ENCODE data around the gene PHOSPHO2.
"Not testable (repeated sequence)": the region's sequence is repeated elsewhere in the genome, so short reads cannot be mapped to it uniquely, and the experiment has no call there.

Gene PHOSPHO2

DNA sequence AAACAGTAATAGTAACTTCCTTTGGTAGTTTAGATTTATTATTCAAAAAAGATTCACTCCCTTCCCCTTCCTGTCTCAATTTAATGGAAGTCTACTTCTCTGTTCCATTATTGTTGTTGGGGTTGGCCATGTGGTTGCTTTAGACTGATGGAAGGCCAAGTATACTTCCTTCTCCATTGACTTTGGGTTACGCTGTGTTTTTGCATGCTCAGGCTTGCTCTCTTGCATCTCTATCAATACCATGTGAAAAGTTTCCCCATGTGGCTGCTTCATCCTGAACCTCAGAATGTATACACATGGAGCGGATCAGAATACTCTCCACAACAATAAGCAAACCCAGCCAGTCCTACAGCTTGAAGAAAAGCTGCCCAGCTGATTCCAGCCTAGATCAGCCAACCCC, 20.3 kb upstream of the PHOSPHO2 start:
- H3K4me1 Mint-ChIP-seq, result no peaks in the 10 kb centered on the region

DNA sequence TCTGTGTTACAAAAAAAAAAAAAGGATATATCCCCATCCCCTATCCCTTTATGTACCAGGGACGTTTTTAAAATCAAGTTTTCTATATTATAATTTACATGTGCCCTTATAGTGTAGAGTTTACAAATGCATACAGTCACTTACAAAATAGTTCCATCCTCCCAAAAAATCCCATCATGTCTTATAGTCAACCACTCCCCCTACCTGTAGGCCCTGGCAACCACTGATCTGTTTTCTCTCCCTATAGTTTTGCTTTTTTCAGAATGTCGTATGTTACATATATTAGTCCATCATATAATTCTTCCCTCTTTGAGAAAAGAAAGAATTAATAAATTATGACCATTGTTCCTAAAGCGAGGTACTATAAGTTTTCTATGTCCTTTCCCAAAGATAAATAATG, 17.9 kb upstream of the PHOSPHO2 start:
- Mint-ChIP-seq H3K4me1 (no peaks in the 10 kb centered on the region), H3K36me3 (ENCODE audit: low read depth) (peaks cover 9% of the 10 kb centered on the region), H3K27ac (no peak overlapping the region), H3K9me3 (peaks cover 8% of the 10 kb centered on the region), H3K4me3 (no peak overlapping the region), H3K27me3 (ENCODE audit: low read depth, poor library complexity) (no peaks in the 10 kb centered on the region)
- no peak for DNase-seq
- TF ChIP-seq, protein P1, sequence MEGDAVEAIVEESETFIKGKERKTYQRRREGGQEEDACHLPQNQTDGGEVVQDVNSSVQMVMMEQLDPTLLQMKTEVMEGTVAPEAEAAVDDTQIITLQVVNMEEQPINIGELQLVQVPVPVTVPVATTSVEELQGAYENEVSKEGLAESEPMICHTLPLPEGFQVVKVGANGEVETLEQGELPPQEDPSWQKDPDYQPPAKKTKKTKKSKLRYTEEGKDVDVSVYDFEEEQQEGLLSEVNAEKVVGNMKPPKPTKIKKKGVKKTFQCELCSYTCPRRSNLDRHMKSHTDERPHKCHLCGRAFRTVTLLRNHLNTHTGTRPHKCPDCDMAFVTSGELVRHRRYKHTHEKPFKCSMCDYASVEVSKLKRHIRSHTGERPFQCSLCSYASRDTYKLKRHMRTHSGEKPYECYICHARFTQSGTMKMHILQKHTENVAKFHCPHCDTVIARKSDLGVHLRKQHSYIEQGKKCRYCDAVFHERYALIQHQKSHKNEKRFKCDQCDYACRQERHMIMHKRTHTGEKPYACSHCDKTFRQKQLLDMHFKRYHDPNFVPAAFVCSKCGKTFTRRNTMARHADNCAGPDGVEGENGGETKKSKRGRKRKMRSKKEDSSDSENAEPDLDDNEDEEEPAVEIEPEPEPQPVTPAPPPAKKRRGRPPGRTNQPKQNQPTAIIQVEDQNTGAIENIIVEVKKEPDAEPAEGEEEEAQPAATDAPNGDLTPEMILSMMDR (IDR thresholded peaks at IDR 0.05), result peak; percentile 37

More for the DNA sequence above, 20.3 kb upstream of the PHOSPHO2 start:
- Mint-ChIP-seq H3K27ac (no peak overlapping the region), H3K4me3 (no peak overlapping the region), H3K36me3 (ENCODE audit: low read depth) (no peaks in the 10 kb centered on the region), H3K9me3 (no peaks in the 10 kb centered on the region), H3K27me3 (ENCODE audit: low read depth, poor library complexity) (no peaks in the 10 kb centered on the region)
- no peak for DNase-seq
- TF ChIP-seq, protein P1 (IDR thresholded peaks at IDR 0.05), result no peak

DNA sequence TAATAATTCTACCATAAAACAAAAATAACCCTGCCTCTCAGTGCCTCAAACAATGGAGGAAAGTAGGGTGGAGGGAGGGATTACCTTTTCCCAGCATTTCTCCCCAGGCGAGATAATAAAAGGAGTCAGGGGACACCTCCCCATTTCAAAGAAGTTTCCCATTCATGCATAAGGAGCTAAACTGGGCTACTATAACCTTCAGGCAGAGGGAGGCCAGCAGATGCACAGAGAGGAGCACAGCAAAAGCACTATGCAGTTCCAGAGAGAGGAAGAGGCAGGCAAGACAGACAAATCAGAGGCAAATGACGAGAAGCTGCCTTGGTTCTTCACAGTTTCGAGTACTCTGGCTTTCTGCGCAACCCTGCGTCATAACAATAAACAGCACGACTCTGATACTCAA, 17.4 kb upstream of the PHOSPHO2 start:
- H3K27me3 Mint-ChIP-seq (ENCODE audit: low read depth, poor library complexity), result no peaks in the 10 kb centered on the region
- H3K4me3 Mint-ChIP-seq, result no peak overlapping the region
- H3K36me3 Mint-ChIP-seq (ENCODE audit: low read depth), result peaks cover 9% of the 10 kb centered on the region
- TF ChIP-seq, protein P1 (IDR thresholded peaks at IDR 0.05), result no peak
- DNase-seq, result no peak
- peaks cover 8% of the 10 kb centered on the region for H3K9me3 Mint-ChIP-seq
- H3K27ac Mint-ChIP-seq, result no peak overlapping the region
- no peaks in the 10 kb centered on the region for H3K4me1 Mint-ChIP-seq

DNA sequence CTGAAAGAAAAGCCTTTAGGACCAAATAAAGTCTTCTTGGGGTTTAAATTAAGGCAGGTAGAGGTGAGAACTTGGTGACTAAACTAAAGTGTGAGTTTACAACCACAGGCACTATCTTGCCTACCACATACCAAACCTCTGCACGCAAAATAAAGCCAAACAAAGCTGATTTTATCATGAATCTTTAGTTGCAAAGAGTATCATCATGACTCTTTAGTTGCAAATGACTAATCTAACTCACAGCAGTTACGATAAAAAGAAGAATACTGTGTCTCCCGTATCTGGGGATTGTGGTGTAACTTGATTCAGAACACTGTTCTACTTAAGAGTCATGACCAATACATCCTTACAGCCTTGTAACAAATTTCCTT, 11.2 kb upstream of the PHOSPHO2 start:
- Mint-ChIP-seq H3K4me1 (no peaks in the 10 kb centered on the region), H3K36me3 (ENCODE audit: low read depth) (peaks cover 29% of the 10 kb centered on the region), H3K27me3 (ENCODE audit: low read depth, poor library complexity) (peaks cover 3% of the 10 kb centered on the region), H3K27ac (no peak overlapping the region), H3K9me3 (peaks cover 18% of the 10 kb centered on the region), H3K4me3 (no peak overlapping the region)
- DNase-seq, result no peak
- TF ChIP-seq, protein P1 (IDR thresholded peaks at IDR 0.05), result no peak

DNA sequence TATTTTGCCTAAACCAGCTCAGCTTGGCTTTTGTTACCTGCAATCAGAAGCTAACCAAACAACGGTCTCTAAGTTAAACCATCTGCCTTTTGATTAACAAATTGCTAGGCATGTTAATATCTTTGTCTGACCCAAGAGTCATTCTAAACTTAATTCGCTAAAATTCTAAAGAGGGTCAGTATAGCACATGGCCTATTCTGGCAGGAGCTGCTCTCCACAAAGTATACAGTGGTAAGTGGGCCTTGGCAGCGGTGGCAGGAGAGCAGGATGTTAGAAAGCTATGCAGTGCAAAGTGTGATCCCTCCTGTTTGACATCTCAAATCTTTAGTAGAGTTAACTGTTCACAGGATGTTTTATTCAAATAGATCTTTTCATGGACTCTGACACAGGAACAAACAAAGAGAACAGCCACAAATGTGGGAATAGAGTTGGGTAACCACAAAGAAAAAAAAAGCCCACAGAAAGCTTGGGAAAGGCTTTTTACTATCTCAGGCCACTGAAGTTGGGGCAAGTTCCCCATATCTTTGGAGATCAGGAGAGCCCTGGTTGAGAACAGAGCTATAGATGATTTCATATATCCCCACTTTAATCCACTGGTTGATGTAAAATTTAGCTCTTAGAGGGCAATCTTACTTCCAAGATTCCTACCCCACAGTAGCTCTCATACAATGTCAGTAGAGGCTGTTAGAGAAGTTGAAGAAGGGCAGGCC, 10.7 kb upstream of the PHOSPHO2 start:
- TF ChIP-seq, protein P1 (IDR thresholded peaks at IDR 0.05), result no peak
- Mint-ChIP-seq H3K36me3 (ENCODE audit: low read depth) (peaks cover 35% of the 10 kb centered on the region), H3K27me3 (ENCODE audit: low read depth, poor library complexity) (peaks cover 3% of the 10 kb centered on the region), H3K4me1 (no peaks in the 10 kb centered on the region), H3K9me3 (peaks cover 24% of the 10 kb centered on the region), H3K4me3 (no peak overlapping the region), H3K27ac (no peak overlapping the region)
- no peak for DNase-seq

DNA sequence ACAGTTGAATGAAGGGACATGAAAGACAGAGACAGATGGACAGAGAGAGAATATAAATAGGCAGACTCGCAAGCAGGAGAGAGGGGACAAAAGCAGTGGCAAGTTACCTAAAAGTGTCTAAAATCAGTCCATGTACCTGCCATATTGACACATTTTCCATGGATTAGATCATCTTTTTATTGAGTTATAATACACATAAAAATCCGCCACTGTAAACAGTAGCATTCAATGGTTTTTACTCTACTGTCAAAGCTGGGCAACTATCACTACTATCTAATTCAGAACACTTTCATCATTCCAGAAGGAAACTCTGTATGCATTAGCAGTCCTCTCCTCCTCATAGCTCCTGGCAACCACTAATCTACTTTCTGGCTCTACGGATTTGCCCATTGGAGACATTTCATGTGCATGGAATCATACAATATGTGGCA, 10.1 kb upstream of the PHOSPHO2 start:
- H3K27me3 Mint-ChIP-seq (ENCODE audit: low read depth, poor library complexity), result peaks cover 3% of the 10 kb centered on the region
- peaks cover 28% of the 10 kb centered on the region for H3K9me3 Mint-ChIP-seq
- no peak overlapping the region for H3K27ac Mint-ChIP-seq
- peaks cover 39% of the 10 kb centered on the region for H3K36me3 Mint-ChIP-seq (ENCODE audit: low read depth)
- TF ChIP-seq, protein P1 (IDR thresholded peaks at IDR 0.05), result no peak
- H3K4me1 Mint-ChIP-seq, result no peaks in the 10 kb centered on the region
- DNase-seq, result no peak
- no peak overlapping the region for H3K4me3 Mint-ChIP-seq

DNA sequence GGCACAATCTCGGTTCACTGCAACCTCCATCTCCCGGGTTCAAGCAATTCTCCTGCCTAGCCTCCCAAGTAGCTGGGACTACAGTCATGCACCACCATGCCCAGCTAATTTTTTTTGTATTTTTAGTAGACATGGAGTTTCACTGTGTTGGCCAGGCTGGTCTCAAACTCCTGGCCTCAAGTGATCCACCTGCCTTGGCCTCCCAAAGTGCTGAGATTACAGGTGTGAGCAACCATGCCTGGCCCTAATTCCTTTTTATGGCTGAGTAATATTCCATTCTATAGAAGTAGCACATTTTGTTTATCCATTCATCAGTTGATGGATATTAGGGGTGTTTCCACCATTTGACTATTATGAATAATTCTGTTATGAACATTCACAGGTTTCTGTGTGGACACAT, 9.6 kb upstream of the PHOSPHO2 start:
- H3K4me1 Mint-ChIP-seq; H3K4me3 Mint-ChIP-seq; DNase-seq; H3K27ac Mint-ChIP-seq; H3K27me3 Mint-ChIP-seq (ENCODE audit: low read depth, poor library complexity): not testable (repeated sequence)
- H3K36me3 Mint-ChIP-seq (ENCODE audit: low read depth), result peaks cover 38% of the 10 kb centered on the region
- peaks cover 33% of the 10 kb centered on the region for H3K9me3 Mint-ChIP-seq

DNA sequence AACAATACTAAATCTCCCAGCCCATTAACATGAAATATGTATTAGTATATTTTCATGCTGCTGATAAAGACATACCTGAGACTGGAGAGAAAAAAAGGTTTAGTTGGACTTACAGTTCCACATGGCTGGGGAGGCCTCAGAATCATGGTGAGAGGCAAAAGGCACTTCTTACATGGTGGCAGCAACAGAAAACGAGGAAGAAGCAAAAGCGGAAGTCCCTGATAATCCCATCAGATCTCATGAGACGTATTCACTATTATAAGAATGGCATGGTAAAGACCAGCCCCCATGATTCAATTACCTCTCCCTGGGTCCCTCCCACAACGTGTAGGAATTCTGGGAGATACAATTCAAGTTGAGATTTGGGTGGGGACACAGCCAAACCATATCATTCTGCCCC, 7.4 kb upstream of the PHOSPHO2 start:
- Mint-ChIP-seq H3K36me3 (ENCODE audit: low read depth) (peaks cover 42% of the 10 kb centered on the region), H3K9me3 (peaks cover 38% of the 10 kb centered on the region)
- H3K27me3 Mint-ChIP-seq (ENCODE audit: low read depth, poor library complexity); H3K27ac Mint-ChIP-seq; H3K4me1 Mint-ChIP-seq; H3K4me3 Mint-ChIP-seq; DNase-seq: not testable (repeated sequence)

DNA sequence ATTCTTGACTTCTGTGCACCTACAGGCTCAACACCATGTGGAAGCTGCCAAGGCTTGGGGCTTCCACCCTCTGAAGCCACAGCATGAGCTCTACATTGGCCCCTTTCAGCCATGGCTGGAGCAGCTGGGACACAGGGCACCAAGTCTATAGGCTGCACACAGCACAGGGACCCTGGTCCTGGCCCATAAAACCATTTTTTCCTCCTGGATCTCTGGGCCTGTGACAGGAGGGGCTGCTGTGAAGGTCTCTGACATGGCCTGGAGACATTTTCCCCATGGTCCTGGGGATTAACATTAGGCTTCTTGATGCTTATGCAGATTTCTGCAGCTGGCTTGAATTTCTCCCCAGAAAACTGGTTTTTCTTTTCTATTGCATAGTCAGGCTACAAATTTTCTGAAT, 6.3 kb upstream of the PHOSPHO2 start:
- H3K36me3 Mint-ChIP-seq (ENCODE audit: low read depth), result peaks cover 42% of the 10 kb centered on the region
- peaks cover 39% of the 10 kb centered on the region for H3K9me3 Mint-ChIP-seq
- not testable (repeated sequence) for H3K27ac Mint-ChIP-seq, H3K4me1 Mint-ChIP-seq, H3K4me3 Mint-ChIP-seq, DNase-seq
- H3K27me3 Mint-ChIP-seq (ENCODE audit: low read depth, poor library complexity), result peaks cover 12% of the 10 kb centered on the region
